Muscle of back (tissue), 10 donors: Measurements from ENCODE around the gene OR5B2. TPM values are rescaled to one million over a fixed set of nuclear protein-coding genes. Genes with fewer than 3 reads are reported as not detected.

Source experiments
- polyA plus RNA-seq, 10 donors: library from polyadenylated mRNA; unstranded; fragments of 120-200 nt; gene quantifications; one replicate each; pipeline ENCODE4 v1.2.1, GENCODE V29; 2013; ENCODE audit not compliant: insufficient read length in 10 of 10

Gene OR5B2
- polyA plus RNA-seq, 10 donors, result not detected

Other genes starting within 250 kb of the OR5B2 start
- not detected for gene OR9Q2, start 239.1 kb downstream of the OR5B2 start, polyA plus RNA-seq
- not detected for gene OR1S2, start 224.0 kb downstream of the OR5B2 start, polyA plus RNA-seq
- not detected for gene OR1S1, start 215.4 kb downstream of the OR5B2 start, polyA plus RNA-seq
- not detected for gene OR10Q1, start 199.2 kb downstream of the OR5B2 start, polyA plus RNA-seq
- not detected for gene OR10W1, start 159.9 kb downstream of the OR5B2 start, polyA plus RNA-seq
- not detected for gene OR5B17, start 69.1 kb downstream of the OR5B2 start, polyA plus RNA-seq
- gene OR5B3, start 21.2 kb downstream of the OR5B2 start, polyA plus RNA-seq, result not detected
- gene OR5B12, start 14.1 kb upstream of the OR5B2 start, polyA plus RNA-seq, result not detected
- gene OR5B21, start 80.0 kb upstream of the OR5B2 start, polyA plus RNA-seq, result not detected
- 1 to 10 TPM; 2.6 to 6.6 (median 4.2) TPM for gene LPXN, start 147.7 kb upstream of the OR5B2 start, polyA plus RNA-seq
- gene ZFP91, start 150.9 kb upstream of the OR5B2 start, polyA plus RNA-seq, result 10 to 100 TPM; 37.1 to 48.6 (median 43.2) TPM
- gene CNTF, start 194.5 kb upstream of the OR5B2 start, polyA plus RNA-seq, result 1 to 10 TPM in 1 of 10 donors, under 1 TPM in 9; 0.52 to 1.0 (median 0.71) TPM